HUES48 (cell line): ENCODE results near the gene AHR.

Experiments used
- H3K27ac ChIP-seq: one replicate; pipeline ENCODE4 v1.7.0; 2013; ENCODE audit warnings: low read depth, low read length, inconsistent platforms
- H3K27me3 ChIP-seq: 2 replicates; pipeline ENCODE4 v1.6.1; 2013; ENCODE audit warnings: mild to moderate bottlenecking, low read length; ENCODE audit not compliant: control insufficient read depth, insufficient read depth
- H3K36me3 ChIP-seq: 2 replicates; pipeline ENCODE4 v1.6.1; 2013; ENCODE audit warnings: low read length; ENCODE audit not compliant: control insufficient read depth, insufficient read depth
- H3K4me1 ChIP-seq: 2 replicates; pipeline ENCODE4 v1.6.1; 2013; ENCODE audit warnings: mild to moderate bottlenecking, low read length; ENCODE audit not compliant: control insufficient read depth, insufficient read depth
- H3K4me3 ChIP-seq: 2 replicates; pipeline ENCODE4 v1.5.1; 2013; ENCODE audit warnings: mild to moderate bottlenecking, low read depth, low read length
- H3K9ac ChIP-seq: 2 replicates; pipeline ENCODE4 v1.6.1; 2013; ENCODE audit warnings: mild to moderate bottlenecking, low read depth, low read length, moderate library complexity
- H3K9me3 ChIP-seq: 2 replicates; pipeline ENCODE4 v1.6.1; 2013; ENCODE audit warnings: low read length; ENCODE audit not compliant: control insufficient read depth, insufficient read depth

The AHR gene

GRCh38 chr7:17292843-17293242 lies 5.6 kb upstream of the AHR start:
- Histone ChIP-seq H3K9me3 (0 out of 2 replicates have a peak, but pooled peaks cover 2% of the 10 kb centered on the region), H3K4me1 (no peaks in the 10 kb centered on the region), H3K27me3 (peaks cover 2% of the 10 kb centered on the region; the same call in 1 of the 2 replicates), H3K36me3 (no peaks in the 10 kb centered on the region), H3K9ac (no peak overlapping the region), H3K27ac (no peak overlapping the region), H3K4me3 (no peak overlapping the region)

DNA sequence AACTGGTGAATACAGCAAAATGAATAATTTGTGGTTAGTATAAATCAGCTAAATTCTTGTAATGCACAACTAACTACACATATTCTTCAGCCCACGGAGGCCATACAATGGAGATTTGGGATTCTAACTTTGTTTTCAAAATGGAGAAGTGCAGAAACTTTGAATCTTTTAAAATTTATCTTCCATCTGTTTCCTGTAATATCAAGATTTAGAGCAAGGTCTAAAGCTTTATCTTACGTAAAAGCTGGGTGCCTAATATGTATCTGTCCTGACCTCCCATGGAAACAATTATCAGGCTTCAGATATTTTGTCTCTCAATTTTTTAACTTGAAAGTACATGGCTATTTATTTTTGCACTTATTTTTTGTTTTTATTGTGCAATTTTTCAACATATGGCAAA lies 5.0 kb upstream of the AHR start:
- 0 out of 2 replicates have a peak, but pooled peaks cover 6% of the 10 kb centered on the region for H3K9me3 ChIP-seq
- peaks cover 2% of the 10 kb centered on the region; the same call in 1 of the 2 replicates for H3K27me3 ChIP-seq

GRCh38 chr7:17297243-17297642 lies 1.2 kb upstream of the AHR start:
- peaks cover 15% of the 10 kb centered on the region for H3K4me1 ChIP-seq
- H3K27ac ChIP-seq = no peak overlapping the region
- H3K4me3 ChIP-seq = no peak overlapping the region
- H3K36me3 ChIP-seq = no peaks in the 10 kb centered on the region
- H3K9me3 ChIP-seq = 0 out of 2 replicates have a peak, but pooled peaks cover 6% of the 10 kb centered on the region
- H3K9ac ChIP-seq = no peak overlapping the region
- H3K27me3 ChIP-seq = peaks cover 11% of the 10 kb centered on the region

More for the DNA sequence above, 5.0 kb upstream of the AHR start:
- Histone ChIP-seq H3K36me3 (no peaks in the 10 kb centered on the region), H3K4me3 (no peak overlapping the region), H3K9ac (no peak overlapping the region), H3K27ac (no peak overlapping the region), H3K4me1 (peaks cover 2% of the 10 kb centered on the region; the same call in 1 of the 2 replicates)

- Histone ChIP-seq H3K36me3 (no peaks in the 10 kb centered on the region), H3K9me3 (0 out of 2 replicates have a peak, but pooled peaks cover 6% of the 10 kb centered on the region), H3K4me1 (peaks cover 28% of the 10 kb centered on the region), H3K27ac (peak overlapping the region; percentile 85), H3K4me3 (peak overlapping the region; percentile 82), H3K9ac (peak overlapping the region; percentile 80), H3K27me3 (peaks cover 11% of the 10 kb centered on the region)
Observed at GRCh38 chr7:17298840-17299482, 509 bp downstream of the AHR start.

- H3K9ac ChIP-seq = peak overlapping the region; percentile 80
- 0 out of 2 replicates have a peak, but pooled peaks cover 6% of the 10 kb centered on the region for H3K9me3 ChIP-seq
- H3K36me3 ChIP-seq = no peaks in the 10 kb centered on the region
- H3K27me3 ChIP-seq = peaks cover 11% of the 10 kb centered on the region
- peaks cover 33% of the 10 kb centered on the region for H3K4me1 ChIP-seq
- H3K27ac ChIP-seq = no peak overlapping the region
- H3K4me3 ChIP-seq = peak overlapping the region; percentile 82
Observed at GRCh38 chr7:17299483-17299991, 1.1 kb downstream of the AHR start.

DNA sequence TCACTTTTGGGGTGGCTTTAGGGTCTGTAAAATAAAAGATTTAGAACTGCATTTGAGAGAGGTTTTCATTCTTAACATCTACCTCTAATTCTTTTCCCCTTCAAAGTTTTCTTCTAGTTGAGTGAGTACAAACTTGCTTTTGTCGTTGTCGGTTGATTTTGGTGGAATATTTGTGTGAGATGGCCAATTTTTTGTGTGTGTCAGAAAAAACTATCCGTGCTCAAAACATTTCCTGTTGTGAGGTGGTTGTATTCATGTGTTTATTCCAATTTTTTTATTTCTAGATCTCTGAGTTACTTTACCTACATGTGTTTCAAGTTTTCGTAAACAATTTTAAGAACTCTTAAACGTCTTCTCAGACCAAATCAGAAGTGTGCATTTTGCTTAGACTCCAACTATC lies 1.6 kb downstream of the AHR start:
- Histone ChIP-seq H3K36me3 (no peaks in the 10 kb centered on the region), H3K9ac (no peak overlapping the region), H3K4me3 (peak overlapping the region; percentile 82), H3K27ac (no peak overlapping the region), H3K9me3 (0 out of 2 replicates have a peak, but pooled peaks cover 6% of the 10 kb centered on the region), H3K27me3 (peaks cover 11% of the 10 kb centered on the region), H3K4me1 (peaks cover 38% of the 10 kb centered on the region)

GRCh38 chr7:17300437-17300836 lies 2.0 kb downstream of the AHR start:
- Histone ChIP-seq H3K27ac (no peak overlapping the region), H3K4me3 (peak overlapping the region; percentile 82)

DNA sequence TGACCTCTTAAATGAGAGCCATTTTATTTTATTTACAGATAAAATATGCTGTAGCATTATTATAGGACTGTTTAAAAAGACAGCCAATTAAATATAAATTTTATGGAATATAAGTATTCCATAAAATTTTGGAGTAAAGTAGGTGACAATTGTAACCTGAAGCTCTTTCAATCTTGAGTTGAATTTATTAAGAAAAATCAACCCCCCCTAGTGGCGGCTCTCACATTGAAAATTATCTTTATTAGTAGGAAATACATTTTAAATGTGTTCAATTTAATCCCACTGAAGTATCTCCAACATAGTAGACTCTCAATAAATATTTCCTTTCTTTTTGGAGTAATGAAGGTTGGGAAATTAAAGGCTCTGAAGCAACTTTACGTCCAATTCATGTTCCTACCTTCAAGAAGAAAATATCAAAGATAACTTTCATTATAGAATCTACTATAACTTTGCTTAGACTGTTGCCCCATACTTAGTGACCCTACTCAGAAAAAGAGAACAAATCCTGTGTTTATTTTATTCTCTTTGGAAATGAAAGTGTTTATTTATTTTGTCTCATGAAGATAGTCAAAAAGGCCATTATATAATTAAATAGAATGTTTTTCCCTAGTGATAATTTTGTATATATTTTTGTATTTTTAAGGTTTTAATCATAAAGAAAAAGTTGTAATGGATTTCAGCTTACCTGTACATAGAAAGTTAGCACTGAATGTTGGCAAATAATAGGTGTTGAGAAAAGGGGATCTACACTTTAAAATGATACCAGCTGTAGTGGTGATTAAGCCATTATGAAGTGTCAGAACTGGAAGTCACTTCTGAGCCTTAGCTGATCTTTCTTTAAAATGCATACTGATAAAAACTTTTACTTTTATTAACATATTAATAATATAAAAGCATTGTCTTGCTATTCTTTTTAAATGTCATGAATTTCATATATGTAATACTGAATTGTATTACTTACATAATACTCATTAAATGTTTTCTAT lies 3.3 kb downstream of the AHR start:
- Histone ChIP-seq H3K36me3 (no peaks in the 10 kb centered on the region), H3K27ac (no peak overlapping the region), H3K9ac (no peak overlapping the region), H3K27me3 (peaks cover 9% of the 10 kb centered on the region; the same call in 1 of the 2 replicates), H3K9me3 (0 out of 2 replicates have a peak, but pooled peaks cover 6% of the 10 kb centered on the region), H3K4me1 (peaks cover 53% of the 10 kb centered on the region), H3K4me3 (no peak overlapping the region)

More at GRCh38 chr7:17300437-17300836, 2.0 kb downstream of the AHR start:
- H3K9ac ChIP-seq = no peak overlapping the region
- 0 out of 2 replicates have a peak, but pooled peaks cover 6% of the 10 kb centered on the region for H3K9me3 ChIP-seq
- peaks cover 42% of the 10 kb centered on the region for H3K4me1 ChIP-seq
- peaks cover 11% of the 10 kb centered on the region for H3K27me3 ChIP-seq
- no peaks in the 10 kb centered on the region for H3K36me3 ChIP-seq

DNA sequence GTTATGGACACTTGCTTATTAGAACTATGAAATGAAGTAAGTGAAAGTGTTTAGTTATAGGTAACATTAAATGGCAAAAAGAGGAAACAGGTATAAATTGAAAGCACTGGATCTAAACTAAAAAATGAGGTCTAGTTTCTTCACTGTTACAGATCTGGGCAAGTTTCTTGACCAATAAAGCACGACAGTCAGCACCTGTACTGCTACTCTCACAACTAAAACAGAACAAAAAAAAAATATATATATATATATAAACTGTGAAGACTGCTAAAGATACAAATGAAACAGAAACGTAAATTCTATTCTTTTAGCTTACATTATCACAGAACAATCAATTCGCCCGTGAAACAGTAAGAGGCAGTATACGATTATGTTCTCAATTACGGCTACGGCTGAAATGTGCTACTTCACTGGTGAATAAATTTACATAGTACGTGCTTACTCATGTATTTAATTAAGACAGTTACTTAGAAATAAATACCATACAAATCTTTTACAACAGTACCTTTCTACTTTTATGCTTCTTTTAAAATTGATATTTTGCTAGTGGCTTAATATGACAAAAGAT lies 4.2 kb downstream of the AHR start:
- Histone ChIP-seq H3K27me3 (peaks cover 9% of the 10 kb centered on the region; the same call in 1 of the 2 replicates), H3K4me1 (peaks cover 61% of the 10 kb centered on the region), H3K9me3 (0 out of 2 replicates have a peak, but pooled peaks cover 5% of the 10 kb centered on the region), H3K4me3 (no peak overlapping the region), H3K27ac (no peak overlapping the region), H3K9ac (no peak overlapping the region), H3K36me3 (no peaks in the 10 kb centered on the region)

- H3K27ac ChIP-seq = peak overlapping the region; percentile 22
- no peaks in the 10 kb centered on the region for H3K9me3 ChIP-seq
- peaks cover 6% of the 10 kb centered on the region; the same call in 1 of the 2 replicates for H3K27me3 ChIP-seq
- no peaks in the 10 kb centered on the region for H3K36me3 ChIP-seq
- H3K9ac ChIP-seq = no peak overlapping the region
- H3K4me3 ChIP-seq = no peak overlapping the region
- H3K4me1 ChIP-seq = peaks cover 73% of the 10 kb centered on the region
Observed at GRCh38 chr7:17304926-17305325, 6.5 kb downstream of the AHR start.
